DMS79 treated with DMSO at 0.1 percent for 48 hours (cell line): ENCODE measurements around the gene MYO5C.

Experiments
- DNase-seq: peaks from one replicate; lab custom pipeline; 2025; lab: John Stamatoyannopoulos, UW

MYO5C gene

GRCh38 chr15:52213206-52213605 lies 82.4 kb downstream of the MYO5C start:
- DNase-seq, result no peak

GRCh38 chr15:52208306-52208946 lies 87.2 kb downstream of the MYO5C start:
- no peak for DNase-seq

- no peak for DNase-seq
These were observed 88.4 kb downstream of the MYO5C start for GRCh38 chr15:52207191-52207590.

- no peak for DNase-seq
These were observed 89.2 kb downstream of the MYO5C start for GRCh38 chr15:52206446-52206845.

- DNase-seq, result no peak
These were observed 90.9 kb downstream of the MYO5C start for GRCh38 chr15:52204657-52205056.

GRCh38 chr15:52200831-52201365 lies 94.7 kb downstream of the MYO5C start:
- DNase-seq, result no peak

GRCh38 chr15:52199271-52199670 lies 96.3 kb downstream of the MYO5C start:
- DNase-seq, result no peak

- DNase-seq, result no peak
These were observed 98.7 kb downstream of the MYO5C start for GRCh38 chr15:52196891-52197290.

- DNase-seq, result no peak
These were observed 101.8 kb downstream of the MYO5C start for GRCh38 chr15:52193791-52194190.

GRCh38 chr15:52193321-52193720 lies 102.3 kb downstream of the MYO5C start:
- DNase-seq, result no peak

- no peak for DNase-seq
These were observed 104.4 kb downstream of the MYO5C start, which contains the start of gene GNB5 for GRCh38 chr15:52191207-52191606. TSS of gene GNB5 (minus strand) at chr15:52191392. CDS start at chr15:52184676, 6,716 bp downstream.

- DNase-seq, result no peak
These were observed 108.7 kb downstream of the MYO5C start for GRCh38 chr15:52186651-52187486.

GRCh38 chr15:52185151-52185561 lies 110.4 kb downstream of the MYO5C start:
- no peak for DNase-seq

- DNase-seq, result no peak
These were observed 110.9 kb downstream of the MYO5C start for GRCh38 chr15:52184721-52185120.

GRCh38 chr15:52183562-52184173 lies 111.9 kb downstream of the MYO5C start:
- no peak for DNase-seq

- DNase-seq, result no peak
These were observed 113.4 kb downstream of the MYO5C start for GRCh38 chr15:52181938-52182780.

GRCh38 chr15:52180851-52181450 lies 114.7 kb downstream of the MYO5C start:
- DNase-seq, result no peak

- peak; percentile 5 for DNase-seq
These were observed 115.3 kb downstream of the MYO5C start for GRCh38 chr15:52180196-52180835.

- DNase-seq, result peak; percentile 48
These were observed 116.1 kb downstream of the MYO5C start for GRCh38 chr15:52179278-52180195.

GRCh38 chr15:52178765-52179164 lies 116.8 kb downstream of the MYO5C start:
- DNase-seq, result no peak
